ENCODE data around the gene LRRN1.

DNA sequence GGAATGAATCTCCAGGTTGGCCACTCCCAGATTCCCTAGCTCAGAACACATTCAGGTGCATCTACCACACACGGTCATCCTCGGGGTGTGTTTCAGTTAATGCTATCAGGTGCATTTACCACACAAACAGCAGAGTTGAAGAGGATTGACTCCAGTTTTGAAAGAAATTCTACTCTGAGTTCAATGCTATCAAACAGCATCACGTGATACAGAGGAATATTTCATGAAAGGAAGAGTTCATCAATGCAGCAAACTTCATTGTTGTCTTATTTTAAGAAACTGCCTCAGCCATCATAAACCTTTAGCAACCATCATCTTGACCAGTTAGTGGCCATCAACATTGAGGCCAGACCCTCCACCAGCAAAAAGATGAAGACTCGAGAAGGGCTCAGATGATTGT, 22.6 kb upstream of the LRRN1 start:
- TF ChIP-seq, protein P1, sequence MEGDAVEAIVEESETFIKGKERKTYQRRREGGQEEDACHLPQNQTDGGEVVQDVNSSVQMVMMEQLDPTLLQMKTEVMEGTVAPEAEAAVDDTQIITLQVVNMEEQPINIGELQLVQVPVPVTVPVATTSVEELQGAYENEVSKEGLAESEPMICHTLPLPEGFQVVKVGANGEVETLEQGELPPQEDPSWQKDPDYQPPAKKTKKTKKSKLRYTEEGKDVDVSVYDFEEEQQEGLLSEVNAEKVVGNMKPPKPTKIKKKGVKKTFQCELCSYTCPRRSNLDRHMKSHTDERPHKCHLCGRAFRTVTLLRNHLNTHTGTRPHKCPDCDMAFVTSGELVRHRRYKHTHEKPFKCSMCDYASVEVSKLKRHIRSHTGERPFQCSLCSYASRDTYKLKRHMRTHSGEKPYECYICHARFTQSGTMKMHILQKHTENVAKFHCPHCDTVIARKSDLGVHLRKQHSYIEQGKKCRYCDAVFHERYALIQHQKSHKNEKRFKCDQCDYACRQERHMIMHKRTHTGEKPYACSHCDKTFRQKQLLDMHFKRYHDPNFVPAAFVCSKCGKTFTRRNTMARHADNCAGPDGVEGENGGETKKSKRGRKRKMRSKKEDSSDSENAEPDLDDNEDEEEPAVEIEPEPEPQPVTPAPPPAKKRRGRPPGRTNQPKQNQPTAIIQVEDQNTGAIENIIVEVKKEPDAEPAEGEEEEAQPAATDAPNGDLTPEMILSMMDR (IDR thresholded peaks at IDR 0.05): no peak
- TF ChIP-seq POLR2AphosphoS5 (IDR thresholded peaks at IDR 0.05): no peak
